ENCODE data around the gene LNPK. TPM values are rescaled to one million over a fixed set of nuclear protein-coding genes. Genes with fewer than 3 reads are reported as not detected.

Gene LNPK
- total and polyA plus RNA-seq, 9 of the 15 experiments (the other 6 are each of a cell fraction or from before 2014, with no cell fraction given) = 6.4 to 40.4 (median 21.3) TPM

DNA sequence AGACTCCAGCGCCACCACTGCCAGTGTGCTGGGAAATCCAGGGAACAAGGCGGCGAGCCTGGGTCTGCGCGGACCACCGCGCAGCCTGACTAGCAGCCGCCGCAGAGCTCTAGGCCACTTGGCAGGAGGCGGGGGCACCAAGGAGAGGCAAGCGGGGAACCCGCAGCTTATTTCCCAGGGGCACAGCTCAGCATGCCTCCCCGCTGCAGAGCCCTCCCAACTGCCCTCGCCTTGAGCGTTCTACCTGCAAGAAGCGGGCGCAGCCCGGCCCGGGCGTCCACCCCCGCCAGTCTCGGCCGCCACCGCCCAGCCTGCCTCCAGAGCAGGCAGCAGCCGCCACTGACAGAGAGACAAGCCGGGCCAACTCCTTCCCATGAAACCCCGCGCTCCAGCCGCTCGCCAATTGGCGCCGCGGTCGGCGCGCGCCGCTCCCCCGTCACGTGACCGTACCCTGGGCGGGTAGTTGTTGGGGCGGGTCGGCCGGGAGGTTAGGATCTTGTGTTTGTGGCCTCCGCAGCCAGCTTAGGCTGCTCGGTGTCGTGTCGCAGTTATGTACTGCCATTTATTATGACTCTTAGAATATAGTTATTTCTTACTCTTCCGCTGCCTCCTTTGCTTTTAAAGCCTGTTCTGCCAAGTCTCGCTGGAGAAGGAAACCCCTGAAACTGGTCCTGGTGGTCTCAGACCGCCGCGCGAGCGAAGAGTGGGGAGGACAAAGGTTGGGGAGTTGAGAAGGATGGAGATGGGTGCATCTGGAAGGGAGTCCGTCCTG is at the start of gene LNPK (continued):
- TF ChIP-seq, protein P1, sequence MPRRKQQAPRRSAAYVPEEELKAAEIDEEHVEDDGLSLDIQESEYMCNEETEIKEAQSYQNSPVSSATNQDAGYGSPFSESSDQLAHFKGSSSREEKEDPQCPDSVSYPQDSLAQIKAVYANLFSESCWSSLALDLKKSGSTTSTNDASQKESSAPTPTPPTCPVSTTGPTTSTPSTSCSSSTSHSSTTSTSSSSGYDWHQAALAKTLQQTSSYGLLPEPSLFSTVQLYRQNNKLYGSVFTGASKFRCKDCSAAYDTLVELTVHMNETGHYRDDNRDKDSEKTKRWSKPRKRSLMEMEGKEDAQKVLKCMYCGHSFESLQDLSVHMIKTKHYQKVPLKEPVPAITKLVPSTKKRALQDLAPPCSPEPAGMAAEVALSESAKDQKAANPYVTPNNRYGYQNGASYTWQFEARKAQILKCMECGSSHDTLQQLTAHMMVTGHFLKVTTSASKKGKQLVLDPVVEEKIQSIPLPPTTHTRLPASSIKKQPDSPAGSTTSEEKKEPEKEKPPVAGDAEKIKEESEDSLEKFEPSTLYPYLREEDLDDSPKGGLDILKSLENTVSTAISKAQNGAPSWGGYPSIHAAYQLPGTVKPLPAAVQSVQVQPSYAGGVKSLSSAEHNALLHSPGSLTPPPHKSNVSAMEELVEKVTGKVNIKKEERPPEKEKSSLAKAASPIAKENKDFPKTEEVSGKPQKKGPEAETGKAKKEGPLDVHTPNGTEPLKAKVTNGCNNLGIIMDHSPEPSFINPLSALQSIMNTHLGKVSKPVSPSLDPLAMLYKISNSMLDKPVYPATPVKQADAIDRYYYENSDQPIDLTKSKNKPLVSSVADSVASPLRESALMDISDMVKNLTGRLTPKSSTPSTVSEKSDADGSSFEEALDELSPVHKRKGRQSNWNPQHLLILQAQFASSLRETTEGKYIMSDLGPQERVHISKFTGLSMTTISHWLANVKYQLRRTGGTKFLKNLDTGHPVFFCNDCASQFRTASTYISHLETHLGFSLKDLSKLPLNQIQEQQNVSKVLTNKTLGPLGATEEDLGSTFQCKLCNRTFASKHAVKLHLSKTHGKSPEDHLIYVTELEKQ (CRISPR knock-in tag; IDR thresholded peaks at IDR 0.05) = no peak
- TF ChIP-seq NFE2L1 (tag; IDR thresholded peaks at IDR 0.05; ENCODE audit: borderline replicate concordance, low read depth) (no peak), NCOA4 (IDR thresholded peaks at IDR 0.05; ENCODE audit: partially characterized antibody) (no peak), HDAC3 (IDR thresholded peaks at IDR 0.05; ENCODE audit: borderline replicate concordance, partially characterized antibody) (no peak), RBM22 (IDR thresholded peaks at IDR 0.05; ENCODE audit: low read depth, low read length, poor library complexity, severe bottlenecking) (peak; percentile 65), PHF8 (IDR thresholded peaks at IDR 0.05; ENCODE audit: borderline replicate concordance, low read length) (peak; percentile 92), CHD4 (IDR thresholded peaks at IDR 0.05; ENCODE audit: insufficient read depth, insufficient replicate concordance, low read depth, low read length, poor library complexity, severe bottlenecking) (no peak), TSC22D4 (tag; IDR thresholded peaks at IDR 0.05) (no peak), TCF7L2 (IDR thresholded peaks at IDR 0.05; ENCODE audit: low read depth, low read length) (no peak), RAD51 (IDR thresholded peaks at IDR 0.05; ENCODE audit: borderline replicate concordance, low read depth) (peak; percentile 99), DDX20 (tag; IDR thresholded peaks at IDR 0.05; ENCODE audit: low read depth) (no peak), MYC (IDR thresholded peaks at IDR 0.05; ENCODE audit: low read depth, low read length) (no peak), MYC (CRISPR knock-in tag; IDR thresholded peaks at IDR 0.05; ENCODE audit: borderline replicate concordance, low read depth) (no peak; the same call in 1 of the 2 replicates), ZNF3 (CRISPR knock-in tag; IDR thresholded peaks at IDR 0.05) (no peak), HDAC8 (tag; IDR thresholded peaks at IDR 0.05) (no peak), TBL1XR1 (IDR thresholded peaks at IDR 0.05; ENCODE audit: low read length in 2 of 2) (0 out of 4 replicates have a peak, but pooled peaks of 1 of the 2 experiments have one; percentile 37), ARNT (IDR thresholded peaks at IDR 0.05) (no peak), NCOA1 (IDR thresholded peaks at IDR 0.05; ENCODE audit: low read depth) (no peak), MCM3 (IDR thresholded peaks at IDR 0.05) (no peak), SIN3A (IDR thresholded peaks at IDR 0.05; ENCODE audit: borderline replicate concordance in 2 of 2, control insufficient read depth in 1 of 2, low read depth in 2 of 2, low read length in 2 of 2) (peak; percentile 73 to 86; a peak in 3 of 4 replicates)
- TF ChIP-seq, protein P2, sequence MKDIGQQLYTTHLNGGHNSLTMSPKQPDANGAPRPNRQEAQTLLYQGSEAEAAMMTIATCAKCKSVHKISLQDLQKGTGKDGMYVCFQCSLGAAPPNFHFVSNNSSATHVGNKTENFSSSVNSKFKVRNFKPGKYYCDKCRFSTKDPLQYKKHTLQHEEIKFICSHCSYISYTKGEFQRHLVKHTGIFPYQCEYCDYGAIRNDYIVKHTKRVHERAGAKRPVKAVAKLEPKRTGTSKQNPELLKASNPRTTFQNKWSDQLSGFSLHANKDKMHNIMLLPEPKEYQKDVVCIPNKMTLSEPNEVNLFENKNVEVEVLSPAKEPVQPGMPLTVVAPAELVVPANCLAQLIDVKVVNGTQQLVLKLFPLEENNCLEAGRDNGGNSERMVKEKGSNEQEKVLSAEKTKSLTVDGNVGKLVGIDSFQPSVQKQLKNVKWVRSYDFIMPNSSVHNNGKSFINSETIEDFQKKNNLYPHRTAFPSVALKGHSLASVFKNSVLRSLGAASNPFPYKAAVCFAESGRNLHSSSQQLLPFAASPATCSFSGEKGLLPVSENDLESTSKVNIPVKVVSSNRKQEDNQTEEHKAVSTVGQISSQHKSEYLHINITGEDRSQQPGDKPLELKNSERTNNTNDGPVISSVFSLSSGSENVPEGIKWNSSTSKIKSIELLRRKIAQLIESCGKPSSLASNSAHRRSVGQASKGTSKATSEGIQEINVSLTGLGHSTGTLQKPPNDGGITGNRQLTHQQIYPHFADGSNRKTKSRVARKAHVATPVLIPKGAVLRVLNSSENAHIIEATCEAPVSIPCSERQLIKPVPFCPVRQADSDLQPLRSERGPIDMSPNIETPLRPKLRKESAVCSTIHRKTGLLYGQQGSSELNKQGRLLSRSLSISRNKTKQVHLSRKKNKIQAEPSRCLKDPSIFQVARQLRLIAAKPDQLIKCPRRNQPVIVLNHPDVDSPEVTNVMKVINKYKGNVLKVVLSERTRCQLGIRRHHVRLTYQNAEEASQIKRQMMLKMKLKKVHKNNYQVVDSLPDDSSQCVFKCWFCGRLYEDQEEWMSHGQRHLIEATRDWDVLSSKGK (CRISPR knock-in tag; IDR thresholded peaks at IDR 0.05) = no peak

Data from K562 (cell line).